Omental fat pad (tissue), 4 donors: ENCODE measurements around the gene TMEM115. TPM values are rescaled to one million over a fixed set of nuclear protein-coding genes. Genes with fewer than 3 reads are reported as not detected.

ENCODE experiments used
- ATAC-seq: fragments of 150-250 bp; one replicate; pipeline ENCODE4 v1.9.1; 2016; ENCODE audit warnings: mild to moderate bottlenecking, moderate library complexity; ENCODE audit not compliant: low FRiP score
- DNase-seq: peaks from one replicate; pipeline ENCODE4 v3.0.0-alpha.2; 2019; ENCODE audit warnings: low spot score
- total RNA-seq, 4 donors: library from RNA; depleted of rRNA; stranded (reverse); fragments of >200 nt; gene quantifications; one replicate each; pipeline ENCODE4 v1.1.0, GENCODE V29; 2016
- TF ChIP-seq, protein P1 (sequence below), 3 donors: fragments of 450-650 bp; IDR thresholded peaks; one replicate each; pipeline ENCODE4 v1.5.1; 2016 to 2017; ENCODE audit warnings: antibody characterized with exemption in 3 of 3, mild to moderate bottlenecking in 3 of 3, moderate library complexity in 2 of 3

TMEM115 gene
- total RNA-seq, 4 donors from 2014 or later, result 41.5 to 70.6 (median 52.1) TPM

DNA sequence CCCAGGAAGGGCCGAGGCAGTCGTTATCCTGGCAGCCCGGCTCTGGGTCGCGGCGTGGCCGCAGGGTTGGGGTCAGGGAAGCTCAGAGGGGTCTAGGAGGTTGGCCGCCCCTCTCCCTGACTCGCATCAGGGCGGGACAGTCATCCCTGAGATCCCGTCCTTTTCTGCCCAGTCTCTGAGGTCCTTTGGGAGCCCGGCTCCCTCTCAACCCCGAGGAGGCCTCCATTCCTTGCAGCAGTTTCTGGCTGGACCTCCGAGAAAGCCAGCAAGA lies 37.3 kb downstream of the TMEM115 start:
- TF ChIP-seq, protein P1, sequence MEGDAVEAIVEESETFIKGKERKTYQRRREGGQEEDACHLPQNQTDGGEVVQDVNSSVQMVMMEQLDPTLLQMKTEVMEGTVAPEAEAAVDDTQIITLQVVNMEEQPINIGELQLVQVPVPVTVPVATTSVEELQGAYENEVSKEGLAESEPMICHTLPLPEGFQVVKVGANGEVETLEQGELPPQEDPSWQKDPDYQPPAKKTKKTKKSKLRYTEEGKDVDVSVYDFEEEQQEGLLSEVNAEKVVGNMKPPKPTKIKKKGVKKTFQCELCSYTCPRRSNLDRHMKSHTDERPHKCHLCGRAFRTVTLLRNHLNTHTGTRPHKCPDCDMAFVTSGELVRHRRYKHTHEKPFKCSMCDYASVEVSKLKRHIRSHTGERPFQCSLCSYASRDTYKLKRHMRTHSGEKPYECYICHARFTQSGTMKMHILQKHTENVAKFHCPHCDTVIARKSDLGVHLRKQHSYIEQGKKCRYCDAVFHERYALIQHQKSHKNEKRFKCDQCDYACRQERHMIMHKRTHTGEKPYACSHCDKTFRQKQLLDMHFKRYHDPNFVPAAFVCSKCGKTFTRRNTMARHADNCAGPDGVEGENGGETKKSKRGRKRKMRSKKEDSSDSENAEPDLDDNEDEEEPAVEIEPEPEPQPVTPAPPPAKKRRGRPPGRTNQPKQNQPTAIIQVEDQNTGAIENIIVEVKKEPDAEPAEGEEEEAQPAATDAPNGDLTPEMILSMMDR (IDR thresholded peaks at IDR 0.05), result no peak
- DNase-seq (no peak), ATAC-seq (no peak)

DNA sequence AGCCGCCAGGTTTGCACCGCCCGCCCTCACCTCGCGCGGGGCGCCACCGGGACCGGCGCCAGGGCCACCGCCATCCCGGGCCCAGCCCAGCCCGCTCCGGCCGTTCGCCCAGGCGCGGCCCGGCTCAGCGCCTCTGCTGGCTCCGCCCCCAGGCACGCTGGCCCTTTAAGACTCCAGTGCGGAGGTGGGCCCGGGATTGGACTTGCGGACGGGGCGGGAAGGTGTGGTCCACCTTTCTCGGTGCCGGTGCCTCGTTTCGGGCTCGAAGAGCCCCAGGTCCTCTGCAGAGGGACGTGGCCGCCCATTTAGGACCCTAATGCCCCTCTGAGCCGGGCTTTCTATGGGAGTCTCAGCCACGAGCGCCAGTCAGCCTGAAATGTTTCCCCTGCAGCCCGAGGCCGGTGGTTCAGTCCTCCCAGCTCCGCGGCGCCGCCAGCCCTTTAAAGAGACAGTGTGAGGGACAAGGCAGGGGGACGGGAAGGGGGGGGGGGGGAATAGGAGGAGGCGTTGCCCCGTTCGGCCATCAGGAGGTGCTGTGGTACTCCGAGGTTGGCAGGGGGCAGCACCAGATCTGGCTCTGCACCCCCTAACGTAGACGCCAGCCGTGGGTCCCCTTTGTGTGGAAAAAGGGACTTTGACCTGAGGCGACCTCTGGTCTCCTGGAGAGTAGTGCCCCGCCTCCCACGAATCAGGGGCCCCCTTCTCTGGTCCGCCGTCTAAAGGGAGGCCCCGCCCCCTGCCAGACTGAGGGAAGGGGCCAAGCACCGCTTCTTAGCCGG lies 37.8 kb downstream of the TMEM115 start:
- DNase-seq (peak; percentile 67), ATAC-seq (peak; percentile 81)
- TF ChIP-seq, protein P1 (IDR thresholded peaks at IDR 0.05), result peak in 1 of 3 donors; percentile 30

DNA sequence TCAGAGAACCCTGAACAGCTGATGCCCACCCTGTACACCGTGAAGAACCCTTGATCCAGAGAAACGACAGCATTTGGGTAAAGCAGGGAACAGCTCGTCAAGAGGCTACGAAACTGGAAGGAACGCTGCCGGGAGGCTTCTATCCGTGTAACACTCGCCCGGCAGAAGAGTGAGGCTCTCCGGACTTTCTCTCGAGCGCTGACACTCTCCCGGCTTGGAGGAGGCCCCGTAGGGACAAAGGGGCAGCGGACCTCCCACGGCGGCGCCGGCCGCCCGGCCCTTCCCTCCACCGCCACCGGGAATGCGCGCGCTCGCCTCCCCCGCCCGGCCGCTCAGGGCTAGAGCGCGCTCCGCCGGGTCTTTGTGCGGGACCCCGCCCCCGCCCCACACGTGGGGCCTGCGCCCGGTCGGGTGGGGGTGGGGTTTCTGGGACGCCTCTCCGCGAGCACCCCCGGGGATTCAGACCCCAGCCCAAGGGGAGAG lies 38.4 kb downstream of the TMEM115 start:
- TF ChIP-seq, protein P1 (IDR thresholded peaks at IDR 0.05), result no peak
- DNase-seq, result no peak
- peak; percentile 70 for ATAC-seq

DNA sequence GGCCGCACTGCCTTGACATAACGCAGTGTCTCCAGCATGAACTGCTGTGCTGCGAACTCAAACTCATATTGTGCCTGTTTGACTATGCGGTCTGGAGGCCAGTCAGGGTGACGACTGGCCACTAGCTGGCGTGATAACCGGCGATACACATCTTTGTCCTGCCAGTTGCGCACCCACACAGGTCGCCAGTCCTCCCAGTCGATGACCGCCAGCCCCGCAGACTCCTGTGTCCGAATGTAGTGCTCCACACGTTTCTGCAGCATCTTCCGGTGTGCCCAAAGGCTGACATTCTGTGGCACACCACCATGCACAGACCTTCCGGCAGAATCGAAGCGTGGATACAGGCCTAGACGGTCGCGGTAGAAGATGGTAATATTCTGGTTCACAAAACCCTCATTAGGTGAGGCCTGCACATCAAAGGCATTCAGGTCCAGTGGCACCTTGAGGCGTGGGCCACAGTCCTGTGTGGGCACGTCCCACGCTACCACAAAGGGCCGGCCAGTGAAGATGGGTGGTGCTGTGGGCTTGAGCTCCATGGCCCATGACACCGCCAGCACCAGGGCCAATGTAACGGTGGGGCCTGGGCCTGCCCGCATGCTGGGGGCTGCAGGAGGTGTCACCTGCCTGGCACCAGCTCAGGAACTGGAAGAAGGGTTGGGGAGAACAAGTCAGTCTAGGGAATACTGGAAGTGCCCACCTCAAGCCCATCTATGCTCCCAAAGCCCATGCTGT lies 39.3 kb downstream of the TMEM115 start:
- no peak for ATAC-seq
- DNase-seq, result no peak
- TF ChIP-seq, protein P1 (IDR thresholded peaks at IDR 0.05), result no peak

DNA sequence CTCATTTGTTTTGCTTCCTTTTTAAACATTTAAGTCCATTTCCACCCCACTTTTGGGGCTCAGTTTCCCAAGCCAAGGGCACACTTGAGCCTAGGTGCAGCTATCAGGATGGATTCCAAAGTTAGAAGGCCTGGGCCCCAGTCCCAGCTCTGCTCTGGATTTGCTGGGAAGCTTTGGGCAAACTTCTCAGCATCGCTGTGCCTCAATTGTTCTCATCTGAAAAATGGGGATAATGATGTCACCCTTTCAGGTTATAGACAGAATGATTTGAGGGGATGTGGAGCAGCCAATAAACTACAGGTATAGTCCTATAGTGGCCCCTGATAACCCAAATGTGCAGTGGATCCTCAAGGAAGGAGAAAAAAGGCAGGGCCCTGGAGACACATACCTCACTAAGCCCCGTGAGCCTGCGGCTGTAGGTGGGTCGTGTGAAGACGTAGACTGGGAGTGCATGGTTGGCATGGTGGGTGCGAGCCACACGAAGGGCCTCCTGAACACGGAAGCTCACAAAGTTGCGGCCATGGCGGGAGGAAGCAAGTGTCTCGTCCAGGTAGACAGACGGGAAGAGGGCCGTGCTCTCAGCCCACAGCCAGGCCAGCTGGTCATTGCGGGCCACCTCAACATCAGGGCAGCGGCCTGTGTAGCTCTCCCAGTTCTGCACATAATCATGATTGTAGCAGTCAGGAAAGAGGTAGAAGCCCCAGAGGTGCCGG lies 40.0 kb downstream of the TMEM115 start:
- DNase-seq, result no peak
- TF ChIP-seq, protein P1 (IDR thresholded peaks at IDR 0.05), result no peak
- no peak for ATAC-seq

DNA sequence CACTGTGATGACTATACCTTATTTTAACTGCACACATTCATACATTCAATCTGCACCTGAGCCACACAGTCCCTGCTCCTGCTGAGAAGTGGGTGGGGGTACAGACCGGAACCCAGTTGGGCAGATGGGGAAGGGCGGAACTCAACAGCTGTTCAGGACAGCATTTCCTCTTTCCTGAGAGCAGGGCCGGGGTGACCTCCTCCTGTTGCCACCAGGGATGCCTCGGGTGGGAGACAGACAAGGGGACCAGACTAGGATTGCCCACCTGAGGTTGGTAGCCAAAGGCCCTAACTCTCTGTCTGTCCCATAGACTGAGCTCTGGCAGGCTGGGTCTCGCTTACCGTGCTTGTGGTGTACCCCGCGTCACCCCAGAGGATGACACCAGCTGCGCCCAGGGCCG lies 40.7 kb downstream of the TMEM115 start:
- DNase-seq (no peak), ATAC-seq (no peak)

More for the DNA sequence above, 40.7 kb downstream of the TMEM115 start:
- TF ChIP-seq, protein P1 (IDR thresholded peaks at IDR 0.05), result no peak
